IPS DF 19.7 (cell line): ENCODE data around the gene TINAGL1.

Experiments used
- DNase-seq: peaks from one replicate; pipeline ENCODE4 v3.0.0-alpha.2; 2013; ENCODE audit warnings: low read depth, low spot score

Gene TINAGL1

DNA sequence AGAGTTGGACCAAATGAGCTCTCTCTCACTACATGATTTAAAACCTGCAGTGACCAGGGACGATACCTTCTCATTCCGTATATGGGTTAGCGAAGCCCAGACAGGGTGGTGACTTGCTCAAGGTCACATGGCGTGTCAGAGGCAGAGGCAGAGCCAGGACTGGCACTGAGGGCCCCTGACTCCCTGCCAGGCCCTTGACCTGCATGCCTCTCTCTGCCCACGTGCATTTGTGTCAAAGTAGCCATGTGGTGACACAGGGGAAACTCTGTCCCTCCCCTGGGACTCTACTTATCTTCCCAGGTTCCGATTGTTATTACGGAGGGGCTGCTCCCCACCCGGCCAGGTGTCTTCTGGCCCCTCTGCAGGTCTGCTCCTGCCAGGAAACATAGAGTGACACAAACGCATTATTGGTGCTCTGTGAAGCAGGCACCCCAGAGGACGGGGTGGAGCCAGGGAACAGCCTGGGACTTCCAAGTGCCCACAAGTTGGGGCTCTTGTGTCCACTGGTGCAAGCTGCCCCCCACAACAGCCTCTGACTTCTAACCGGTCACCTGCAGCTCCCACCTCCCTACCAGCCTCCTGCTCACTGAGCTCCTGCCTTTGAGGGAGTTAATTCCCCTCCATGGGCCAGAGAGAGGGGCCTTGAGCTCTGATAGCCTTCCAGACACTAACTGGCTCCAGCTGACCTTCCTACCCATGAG, 7.3 kb upstream of the TINAGL1 start:
- DNase-seq: no peak

DNA sequence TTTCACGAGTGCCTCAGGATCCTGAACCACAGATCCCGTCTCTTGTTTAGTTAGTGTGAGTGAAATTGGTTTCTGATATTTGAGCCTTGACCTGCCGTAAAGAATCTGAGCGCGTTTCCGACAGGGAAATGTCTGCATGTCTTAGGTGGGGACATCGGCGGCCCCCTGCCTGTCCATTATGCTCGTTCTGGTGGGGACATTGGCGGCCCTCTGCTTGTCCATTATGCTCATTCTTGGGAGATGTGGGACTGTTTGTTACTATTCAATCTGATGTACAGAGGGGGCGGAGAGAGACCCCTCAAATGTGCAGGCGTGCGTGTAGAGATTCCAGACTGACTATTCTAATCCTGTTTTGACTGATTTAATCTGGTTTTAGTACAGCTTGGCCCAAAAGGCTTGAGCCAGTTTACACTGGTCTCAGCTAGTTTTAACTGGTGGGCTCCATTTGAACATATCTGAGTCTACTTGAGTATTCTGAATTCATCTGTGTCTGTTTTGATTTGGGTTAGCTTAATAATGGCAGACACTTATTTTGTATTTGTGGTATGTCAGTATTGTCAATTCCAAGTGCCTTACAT, 6.6 kb upstream of the TINAGL1 start:
- DNase-seq: no peak

GRCh38 chr1:31570228-31570627, 6.1 kb upstream of the TINAGL1 start:
- no peak for DNase-seq

GRCh38 chr1:31570906-31571305, 5.4 kb upstream of the TINAGL1 start:
- DNase-seq: no peak

GRCh38 chr1:31571340-31572295, 4.7 kb upstream of the TINAGL1 start:
- no peak for DNase-seq

DNA sequence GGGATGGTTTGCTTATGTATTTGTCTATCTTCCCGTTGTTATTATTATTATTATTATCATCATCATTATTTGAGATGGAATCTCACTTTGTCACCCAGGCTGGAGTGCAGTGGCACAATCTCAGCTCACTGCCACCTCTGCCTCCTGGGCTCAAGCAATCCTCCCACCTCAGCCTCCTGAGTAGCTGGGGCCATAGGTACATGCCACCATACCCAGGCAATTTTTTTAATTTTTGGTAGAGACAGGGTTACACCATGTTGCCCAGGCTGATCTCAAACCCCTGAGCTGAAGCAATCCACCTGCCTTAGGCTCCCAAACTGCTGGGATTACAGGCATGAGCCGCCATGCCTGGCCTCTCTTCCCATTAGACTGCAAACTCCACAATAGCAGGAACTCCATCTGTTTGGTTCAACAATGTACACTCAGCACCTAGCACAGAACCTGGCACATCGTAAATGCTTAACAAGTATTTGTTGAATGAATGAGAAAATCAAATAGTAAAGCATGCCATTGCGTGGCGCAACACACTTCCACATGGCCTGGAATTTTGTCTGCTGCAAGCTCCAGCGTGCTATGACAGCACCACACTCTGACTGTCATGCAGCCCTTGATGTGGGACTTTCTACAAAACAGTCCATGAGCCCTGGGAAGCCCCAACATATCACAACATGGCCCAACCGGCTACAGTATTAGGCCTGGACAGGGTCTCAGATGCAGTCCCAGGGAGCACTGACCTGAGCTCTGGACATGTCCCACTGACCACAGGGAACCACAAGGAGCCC, 3.8 kb upstream of the TINAGL1 start:
- no peak for DNase-seq

DNA sequence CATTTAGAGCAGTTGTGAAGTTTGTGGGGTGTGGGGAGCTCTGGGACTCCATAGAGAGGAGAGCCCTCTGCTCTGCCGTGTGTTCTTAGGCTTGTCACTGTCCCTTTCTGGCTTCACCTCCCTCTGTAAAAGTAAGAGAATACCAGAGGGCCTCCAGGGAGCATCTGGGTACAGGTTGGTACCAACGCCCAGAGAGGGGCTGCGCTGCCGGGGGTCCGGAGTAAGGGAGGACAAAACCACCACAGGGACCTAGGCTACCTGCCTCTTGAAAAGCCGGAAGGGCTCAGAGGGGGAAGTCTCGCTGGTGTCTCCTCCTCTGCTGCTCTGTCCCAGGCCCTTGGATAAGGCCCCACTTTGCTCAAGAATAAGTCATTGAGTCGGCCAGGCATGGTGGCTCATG, 3.1 kb upstream of the TINAGL1 start:
- DNase-seq: no peak

- DNase-seq: no peak
Observed at GRCh38 chr1:31574749-31575368, 1.5 kb upstream of the TINAGL1 start.

DNA sequence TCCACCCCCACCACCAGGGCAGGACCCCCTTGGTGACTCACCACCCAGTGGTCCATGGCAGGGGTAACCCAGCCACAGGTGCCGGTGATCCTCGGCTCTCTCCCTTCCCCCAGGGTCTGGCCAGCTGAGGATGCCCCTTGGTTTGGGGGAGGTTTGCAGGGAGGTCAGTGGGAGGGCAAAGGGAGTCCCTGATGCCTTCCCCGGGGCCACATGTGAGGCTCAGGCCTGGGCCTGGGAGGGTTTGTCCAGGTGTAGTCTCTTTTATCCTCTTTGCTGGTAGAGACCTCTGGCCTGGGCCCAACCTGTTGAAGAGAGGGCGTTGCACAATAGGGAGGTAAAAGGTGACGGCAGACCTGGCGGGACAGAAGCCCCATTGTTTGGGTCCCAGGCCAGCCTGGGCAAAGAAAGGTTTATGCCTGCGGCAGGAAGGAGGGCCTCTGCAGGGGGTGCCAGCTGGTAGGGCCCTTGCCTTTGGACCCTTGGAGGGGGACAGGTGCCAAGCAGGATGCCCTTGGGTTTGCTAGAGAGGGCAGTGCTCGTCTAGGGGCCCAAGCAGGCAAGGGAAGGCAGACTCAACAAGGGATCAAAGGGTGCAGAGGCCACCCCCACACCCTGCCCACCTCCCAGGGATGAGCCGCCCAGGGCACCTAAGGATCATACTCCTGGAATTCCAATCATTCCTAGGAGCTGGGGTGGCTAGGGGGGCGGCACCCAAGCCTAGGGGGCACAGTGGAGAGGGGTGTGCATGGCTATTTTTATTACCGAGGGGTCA, 760 bp upstream of the TINAGL1 start:
- no peak for DNase-seq

- DNase-seq: no peak
Observed at GRCh38 chr1:31576743-31577455, 584 bp downstream of the TINAGL1 start.

- DNase-seq: no peak
Observed at GRCh38 chr1:31577515-31578192, 1.3 kb downstream of the TINAGL1 start.

DNA sequence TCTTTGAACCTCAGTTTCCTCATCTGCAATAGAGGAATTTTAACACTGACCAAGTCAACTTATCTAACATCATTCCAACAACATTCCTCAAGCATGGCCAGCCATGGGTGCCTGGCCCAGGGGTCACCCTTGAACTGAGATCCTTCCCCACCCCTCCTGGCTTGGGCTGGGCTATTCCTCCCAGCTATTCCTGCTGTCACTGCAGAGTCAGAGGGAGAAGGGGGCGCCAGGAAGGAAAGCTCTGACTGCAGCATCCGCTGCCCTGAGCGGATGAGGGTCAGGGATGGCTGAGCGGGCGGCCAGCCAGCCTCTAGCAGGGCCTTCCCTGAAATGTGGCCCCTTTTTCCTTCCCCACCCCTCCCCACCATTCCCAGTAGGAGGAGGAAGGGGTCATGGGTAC, 3.1 kb downstream of the TINAGL1 start:
- no peak for DNase-seq

- DNase-seq: no peak
Observed at GRCh38 chr1:31580513-31580870, 4.2 kb downstream of the TINAGL1 start.

- DNase-seq: no peak
Observed at GRCh38 chr1:31580891-31581603, 4.7 kb downstream of the TINAGL1 start.

- DNase-seq: no peak
Observed at GRCh38 chr1:31581821-31582810, 5.8 kb downstream of the TINAGL1 start.

- no peak for DNase-seq
Observed at GRCh38 chr1:31583082-31583994, 7.0 kb downstream of the TINAGL1 start.
